HG03457 (cell line): ENCODE data around the gene ETV6.

ENCODE experiments used
- ATAC-seq: cut with Tn5 transposase; IDR thresholded peaks from one replicate; pipeline ENCODE4 v1.9.1; 2021; ENCODE audit warnings: moderate number of reproducible peaks; ENCODE audit not compliant: unreplicated experiment

The ETV6 gene

GRCh38 chr12:11877869-11878780, 228.7 kb downstream of the ETV6 start:
- ATAC-seq, result no peak

- ATAC-seq, result no peak
Observed at GRCh38 chr12:11879306-11879705, 229.8 kb downstream of the ETV6 start.

GRCh38 chr12:11880381-11880780, 230.9 kb downstream of the ETV6 start:
- no peak for ATAC-seq

- no peak for ATAC-seq
Observed at GRCh38 chr12:11881835-11882234, 232.4 kb downstream of the ETV6 start.

GRCh38 chr12:11882301-11883019, 233.0 kb downstream of the ETV6 start:
- ATAC-seq, result no peak

- no peak for ATAC-seq
Observed at GRCh38 chr12:11884116-11884515, 234.6 kb downstream of the ETV6 start.

GRCh38 chr12:11884706-11885105, 235.2 kb downstream of the ETV6 start:
- no peak for ATAC-seq

GRCh38 chr12:11885261-11886038, 236.0 kb downstream of the ETV6 start:
- ATAC-seq, result no peak

GRCh38 chr12:11886339-11886738, 236.9 kb downstream of the ETV6 start:
- no peak for ATAC-seq

GRCh38 chr12:11888029-11888428, 238.6 kb downstream of the ETV6 start:
- no peak for ATAC-seq

- no peak for ATAC-seq
Observed at GRCh38 chr12:11891346-11891745, 241.9 kb downstream of the ETV6 start.

- ATAC-seq, result no peak
Observed at GRCh38 chr12:11891754-11892386, 242.4 kb downstream of the ETV6 start.

- no peak for ATAC-seq
Observed at GRCh38 chr12:11893998-11894397, 244.5 kb downstream of the ETV6 start.

GRCh38 chr12:11894890-11895289, 245.4 kb downstream of the ETV6 start:
- ATAC-seq, result no peak

GRCh38 chr12:11895421-11896078, 246.1 kb downstream of the ETV6 start:
- no peak for ATAC-seq

GRCh38 chr12:11896417-11896929, 247.0 kb downstream of the ETV6 start:
- ATAC-seq, result no peak

GRCh38 chr12:11897923-11898322, 248.4 kb downstream of the ETV6 start:
- ATAC-seq, result no peak

- ATAC-seq, result no peak
Observed at GRCh38 chr12:11901701-11902524, 252.4 kb downstream of the ETV6 start.

- ATAC-seq, result no peak
Observed at GRCh38 chr12:11902525-11902875, 253.0 kb downstream of the ETV6 start.
